Lower lobe of right lung (tissue), 2 donors: ENCODE results near the gene PLA2G4E. TPM values are rescaled to one million over a fixed set of nuclear protein-coding genes. Genes with fewer than 3 reads are reported as not detected.

Experiments
- ATAC-seq, 2 donors: fragments of 200-7000 bp; cut with Tn5 transposase; one replicate each; pipeline ENCODE4 v1.9.1; 2020 to 2022; ENCODE audit warnings: mild to moderate bottlenecking in 2 of 2, moderate library complexity in 2 of 2
- DNase-seq: peaks from one replicate; pipeline ENCODE4 v3.0.0-alpha.2; 2020
- H3K27ac ChIP-seq: fragments of 200-600 bp; one replicate; pipeline ENCODE4 v1.8.0; 2022
- H3K27me3 ChIP-seq: fragments of 200-600 bp; one replicate; pipeline ENCODE4 v1.8.0; 2022; ENCODE audit warnings: low read depth
- H3K36me3 ChIP-seq: fragments of 200-600 bp; one replicate; pipeline ENCODE4 v1.8.0; 2022; ENCODE audit warnings: mild to moderate bottlenecking
- H3K4me1 ChIP-seq: fragments of 200-600 bp; one replicate; pipeline ENCODE4 v1.8.0; 2022
- H3K4me3 ChIP-seq: fragments of 200-600 bp; one replicate; pipeline ENCODE4 v1.8.0; 2022; ENCODE audit warnings: mild to moderate bottlenecking
- H3K9me3 ChIP-seq: fragments of 200-600 bp; one replicate; pipeline ENCODE4 v1.8.0; 2022
- CTCF ChIP-seq: fragments of 200-600 bp; IDR thresholded peaks from one replicate; pipeline ENCODE4 v1.8.0; 2022; ENCODE audit warnings: antibody characterized with exemption, mild to moderate bottlenecking
- intact Hi-C: fragments of 100-400 bp; cut with DNase I; formaldehyde crosslinking; loops from one replicate; pipeline ENCODE4 v1.11.0; 2022
- total RNA-seq: library from RNA; stranded (reverse); fragmentation: NEBNext Ultra II Directional; extraction: Animal tissue kit (Norgen Biotek cat#: 25700); gene quantifications from one replicate; pipeline ENCODE4 v1.2.1, GENCODE V29; 2021
- donor health status: DM: no; HTN: yes; CAD: no; lungs with severe emphysema.

PLA2G4E gene
- total RNA-seq, 1 donor from 2014 or later = 1.1 TPM

DNA sequence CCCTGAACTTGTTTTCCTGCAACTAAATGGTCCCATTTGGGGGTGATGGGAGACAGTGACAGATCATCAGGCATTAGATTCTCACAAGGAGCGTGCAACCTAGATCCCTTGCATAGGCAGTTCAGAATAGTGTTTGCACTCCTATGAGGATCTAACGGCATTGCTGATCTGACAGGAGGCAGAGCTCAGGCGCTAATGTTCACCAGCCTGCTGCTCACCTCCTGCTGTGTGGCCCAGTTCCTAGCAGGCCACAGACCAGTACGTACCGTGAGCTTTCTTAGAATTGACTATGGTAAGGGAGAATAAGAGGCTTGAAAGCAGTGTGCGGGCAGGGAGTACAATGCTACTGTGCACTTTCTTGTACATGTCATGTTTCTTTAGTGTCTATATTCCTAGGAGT is 17.6 kb upstream of the PLA2G4E start:
- H3K27me3 ChIP-seq = no peaks in the 10 kb centered on the region
- H3K27ac ChIP-seq = no peak overlapping the region
- H3K36me3 ChIP-seq = no peaks in the 10 kb centered on the region
- intact Hi-C loops = no loop called here
- no peak for ATAC-seq
- TF ChIP-seq CTCF = no peak
- no peaks in the 10 kb centered on the region for H3K9me3 ChIP-seq
- H3K4me1 ChIP-seq = peaks cover 4% of the 10 kb centered on the region
- DNase-seq = no peak
- H3K4me3 ChIP-seq = no peak overlapping the region

DNA sequence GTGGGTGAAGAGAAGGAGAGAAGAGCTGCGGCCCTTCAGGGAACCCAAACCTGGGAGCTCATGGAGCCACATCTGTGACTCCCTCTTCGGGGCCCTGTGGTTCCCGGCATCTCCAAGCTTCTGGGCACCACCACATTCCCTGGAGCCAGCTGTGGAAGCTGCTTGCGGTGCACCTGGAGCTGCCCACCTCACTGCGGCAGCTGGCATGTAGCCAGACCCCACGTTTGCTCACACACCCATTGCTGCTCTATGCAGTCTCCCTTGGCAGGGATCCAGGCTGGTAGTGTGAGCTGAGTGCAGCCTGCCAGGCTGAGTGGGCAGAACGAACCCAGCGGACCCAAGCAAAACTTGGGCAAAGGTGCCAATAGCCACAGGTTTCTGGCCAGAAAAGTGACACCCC is 16.8 kb upstream of the PLA2G4E start:
- ATAC-seq (peak in 1 of 2 donors; percentile 38), DNase-seq (peak; percentile 75)
- no peaks in the 10 kb centered on the region for H3K27me3 ChIP-seq
- no peak overlapping the region for H3K4me3 ChIP-seq
- TF ChIP-seq CTCF = no peak
- H3K36me3 ChIP-seq = no peaks in the 10 kb centered on the region
- intact Hi-C loops = no loop called here
- no peaks in the 10 kb centered on the region for H3K9me3 ChIP-seq
- peak overlapping the region; percentile 19 for H3K27ac ChIP-seq
- peaks cover 4% of the 10 kb centered on the region for H3K4me1 ChIP-seq

- peak overlapping the region; percentile 19 for H3K27ac ChIP-seq
- H3K36me3 ChIP-seq = no peaks in the 10 kb centered on the region
- H3K4me3 ChIP-seq = no peak overlapping the region
- H3K27me3 ChIP-seq = no peaks in the 10 kb centered on the region
- DNase-seq (no peak), ATAC-seq (peak in 1 of 2 donors; percentile 5)
- no peaks in the 10 kb centered on the region for H3K9me3 ChIP-seq
- H3K4me1 ChIP-seq = peaks cover 4% of the 10 kb centered on the region
- no peak for TF ChIP-seq CTCF
- intact Hi-C loops = no loop called here
Measured at GRCh38 chr15:42036966-42037365, 16.1 kb upstream of the PLA2G4E start.

DNA sequence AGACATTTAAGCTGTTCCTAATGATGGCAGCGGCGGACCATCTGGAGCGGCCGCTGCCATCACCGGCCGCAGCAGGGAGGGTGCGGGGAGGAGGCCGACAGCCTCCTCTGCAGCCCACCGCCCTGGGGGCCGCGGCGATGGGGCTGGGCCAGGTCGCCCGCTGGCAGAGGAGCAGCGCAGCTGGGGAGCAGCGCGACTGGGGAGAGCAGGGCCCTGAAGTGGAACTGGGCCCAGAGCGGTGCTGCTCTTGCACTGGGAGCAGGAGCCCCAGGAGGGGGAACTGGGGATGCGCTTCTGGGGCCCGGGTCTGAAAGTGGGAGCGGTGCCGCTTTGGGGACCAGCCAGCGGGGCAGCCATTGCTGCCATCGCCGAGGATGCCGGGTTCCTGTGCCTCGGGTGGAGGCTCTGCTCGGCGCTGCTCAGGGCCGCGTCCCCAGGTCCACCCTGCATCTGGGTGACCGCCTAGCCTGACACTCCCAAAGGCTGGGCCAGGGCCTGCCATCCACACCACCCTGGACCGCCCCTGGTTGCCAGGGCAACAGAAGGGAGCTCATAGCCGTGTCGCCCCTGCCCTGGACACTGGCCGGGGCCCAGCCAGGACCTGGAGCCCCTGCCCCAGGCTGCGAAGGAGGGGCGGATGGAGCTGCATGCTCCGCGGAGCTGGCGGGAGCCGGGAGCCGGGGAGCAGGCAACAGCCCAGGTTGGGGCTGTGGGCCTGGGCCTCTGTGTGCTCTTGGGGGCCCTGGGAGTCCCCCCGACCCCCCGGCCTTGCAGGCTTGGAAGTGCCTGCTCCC is 15.5 kb upstream of the PLA2G4E start:
- Histone ChIP-seq H3K9me3 (no peaks in the 10 kb centered on the region), H3K27ac (no peak overlapping the region), H3K4me1 (peaks cover 4% of the 10 kb centered on the region), H3K4me3 (no peak overlapping the region), H3K27me3 (no peaks in the 10 kb centered on the region), H3K36me3 (no peaks in the 10 kb centered on the region)
- no peak for DNase-seq
- TF ChIP-seq CTCF = no peak
- intact Hi-C loops = no loop called here
- ATAC-seq = peak; percentile 9 to 10

DNA sequence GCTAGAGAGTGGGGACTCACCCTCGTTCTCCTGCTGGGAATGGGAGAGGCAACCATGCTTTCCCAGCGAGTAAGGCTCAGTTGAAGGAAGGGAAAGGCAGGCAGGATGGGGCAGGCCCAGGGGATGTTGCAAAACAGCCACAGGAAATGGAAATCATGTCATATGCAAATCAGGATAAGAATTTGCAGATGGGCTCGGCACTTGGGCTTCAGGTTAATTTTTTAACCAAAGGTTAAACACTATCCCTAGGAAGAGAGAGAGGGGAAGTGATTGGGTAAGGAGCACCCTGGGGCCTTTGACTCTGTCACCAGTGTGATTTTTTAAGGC is 14.6 kb upstream of the PLA2G4E start:
- intact Hi-C loops = no loop called here
- TF ChIP-seq CTCF = no peak
- H3K27me3 ChIP-seq = no peaks in the 10 kb centered on the region
- H3K4me1 ChIP-seq = peaks cover 4% of the 10 kb centered on the region
- no peaks in the 10 kb centered on the region for H3K9me3 ChIP-seq
- peak overlapping the region; percentile 18 for H3K27ac ChIP-seq
- peak; percentile 69 to 81 for ATAC-seq
- no peaks in the 10 kb centered on the region for H3K36me3 ChIP-seq
- no peak for DNase-seq
- H3K4me3 ChIP-seq = no peak overlapping the region
